DND-41 (cell line): Measurements from ENCODE around the gene PRKAG2.

ENCODE experiments used
- CTCF ChIP-seq: IDR thresholded peaks from 2 replicates; pipeline ENCODE4 v1.5.1; 2012; ENCODE audit warnings: borderline replicate concordance, low read length, moderate library complexity, mild to moderate bottlenecking; ENCODE audit not compliant: poor library complexity, severe bottlenecking; ENCODE audit errors: extremely low read depth
- EZH2 ChIP-seq: IDR thresholded peaks from 3 replicates; pipeline ENCODE4 v1.6.1; 2012; ENCODE audit warnings: borderline replicate concordance, low read depth, mild to moderate bottlenecking, moderate library complexity, low read length, inconsistent platforms; ENCODE audit not compliant: severe bottlenecking

GRCh38 chr7:151877911-151878835, 1.3 kb upstream of the PRKAG2 start:
- no peak for TF ChIP-seq CTCF
- no peak for TF ChIP-seq EZH2
